Left lobe of liver (tissue), 2 donors: ENCODE data around the gene DCD. TPM values are rescaled to one million over a fixed set of nuclear protein-coding genes. Genes with fewer than 3 reads are reported as not detected.
"Not testable (repeated sequence)": the region's sequence is repeated elsewhere in the genome, so short reads cannot be mapped to it uniquely, and the experiment has no call there.

Source experiments
- ATAC-seq: fragments of 200-7000 bp; cut with Tn5 transposase; one replicate; pipeline ENCODE4 v1.9.1; 2020; ENCODE audit warnings: mild to moderate bottlenecking, moderate library complexity
- DNase-seq: peaks from one replicate; pipeline ENCODE4 v3.0.0-alpha.2; 2020; ENCODE audit warnings: low spot score
- total RNA-seq: library from RNA; stranded (reverse); gene quantifications from one replicate; pipeline ENCODE4 v1.2.1, GENCODE V29; 2021
- donor health status: DM: no; HTN: no; CAD: no; lungs with moderate emphysema.
- donor health status: DM: no; HTN: yes; CAD: no.

Gene DCD
- total RNA-seq, 1 donor from 2014 or later, result not detected

DNA sequence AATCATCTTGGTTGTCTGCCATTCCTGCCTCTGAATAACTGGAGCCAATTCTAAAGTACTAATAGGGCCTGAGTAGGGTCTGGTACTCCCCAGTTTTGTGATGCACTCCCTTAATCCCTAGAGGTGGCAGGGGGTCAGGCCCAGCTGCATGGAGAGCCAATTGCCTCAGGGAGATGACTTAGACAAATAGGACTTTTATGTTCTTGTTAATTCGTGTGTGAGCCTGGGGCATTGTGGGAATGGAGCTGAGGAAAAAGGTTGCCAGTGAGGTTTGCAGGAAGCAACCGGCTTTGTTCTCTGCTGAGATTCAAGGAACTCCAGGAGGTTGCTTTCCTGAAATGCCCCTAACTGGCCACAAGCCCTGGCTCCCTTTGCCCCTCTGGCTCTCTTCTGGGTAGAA is 6.8 kb upstream of the DCD start:
- DNase-seq, result no peak
- no peak for ATAC-seq

DNA sequence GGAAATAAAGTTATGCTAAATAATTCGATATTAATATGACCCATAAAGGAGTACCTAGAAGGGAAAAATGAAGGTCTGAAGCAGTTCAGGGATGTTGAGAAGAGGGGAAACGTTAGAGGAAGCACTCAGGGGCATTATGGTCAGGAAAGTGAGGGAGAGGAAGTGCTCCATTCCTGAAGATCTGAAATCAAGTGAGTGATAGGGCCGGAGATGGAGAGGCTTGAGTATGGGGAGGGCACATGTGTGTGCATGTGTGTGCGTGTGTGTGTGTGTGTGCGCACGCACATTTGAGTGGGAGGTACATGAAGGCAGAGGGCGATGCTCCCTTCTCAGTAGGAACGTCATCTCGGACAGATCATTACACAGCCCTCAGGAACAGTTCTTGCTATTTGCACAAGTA is 4.9 kb upstream of the DCD start:
- DNase-seq, result no peak
- ATAC-seq, result no peak

DNA sequence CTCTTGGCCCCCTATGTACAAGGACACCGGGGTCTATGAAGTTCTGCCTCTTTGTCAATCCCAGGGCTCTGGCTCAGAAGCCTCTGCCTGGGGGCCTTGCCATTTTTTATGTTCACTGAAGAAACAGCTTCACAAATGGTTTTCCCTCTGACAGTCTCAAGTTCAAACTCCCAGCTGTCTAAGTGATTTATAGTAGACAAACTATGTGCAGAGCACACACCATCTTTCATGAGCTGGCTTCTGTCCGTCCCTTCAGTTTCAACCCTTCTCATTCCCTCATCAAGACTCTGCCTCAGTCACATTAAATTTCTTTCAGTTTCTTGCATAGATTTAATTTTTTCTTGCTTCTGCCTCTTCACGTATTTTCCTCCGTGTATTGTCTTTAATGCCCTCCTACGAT is 2.7 kb upstream of the DCD start:
- no peak for DNase-seq
- no peak for ATAC-seq

DNA sequence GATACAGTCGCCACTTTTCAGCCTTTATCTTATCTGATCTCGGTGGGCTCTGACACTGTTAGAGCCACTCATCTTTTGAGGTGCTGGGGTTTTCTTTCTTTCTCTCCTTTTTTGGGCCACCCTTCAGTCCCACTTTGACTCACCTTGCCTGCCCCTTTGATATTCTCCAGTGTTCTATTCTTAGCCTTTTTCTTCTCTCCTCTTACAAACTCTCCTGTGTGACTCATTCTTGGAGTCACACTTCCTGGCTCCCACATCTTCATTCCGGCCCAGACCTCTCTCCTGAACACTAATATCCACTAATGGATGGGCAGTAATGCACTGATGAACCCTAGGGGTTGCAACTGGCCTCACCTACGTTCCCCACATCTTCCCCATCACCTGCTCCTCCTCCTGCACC is 2.2 kb upstream of the DCD start:
- DNase-seq, result no peak

DNA sequence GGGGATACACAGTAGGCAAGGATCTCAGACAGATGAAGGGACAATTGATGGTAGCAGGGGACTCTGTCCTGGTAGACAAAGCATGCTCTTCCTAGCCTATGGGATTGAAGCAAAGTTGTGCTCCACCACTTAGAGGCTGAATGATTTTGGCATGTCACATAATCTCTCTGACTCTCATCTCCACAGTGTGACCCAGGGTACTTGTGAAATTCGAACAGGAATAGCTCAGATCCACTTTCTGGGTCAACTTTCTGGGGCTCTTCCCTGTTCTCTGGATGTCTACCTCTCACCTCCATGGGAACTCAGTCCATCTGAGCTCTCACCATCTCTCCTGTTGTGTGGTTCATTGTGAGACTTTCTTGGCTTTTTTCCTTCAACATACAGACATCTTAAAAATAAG is 1.7 kb upstream of the DCD start:
- no peak for ATAC-seq
- no peak for DNase-seq

More for the DNA sequence above, 2.2 kb upstream of the DCD start:
- no peak for ATAC-seq

DNA sequence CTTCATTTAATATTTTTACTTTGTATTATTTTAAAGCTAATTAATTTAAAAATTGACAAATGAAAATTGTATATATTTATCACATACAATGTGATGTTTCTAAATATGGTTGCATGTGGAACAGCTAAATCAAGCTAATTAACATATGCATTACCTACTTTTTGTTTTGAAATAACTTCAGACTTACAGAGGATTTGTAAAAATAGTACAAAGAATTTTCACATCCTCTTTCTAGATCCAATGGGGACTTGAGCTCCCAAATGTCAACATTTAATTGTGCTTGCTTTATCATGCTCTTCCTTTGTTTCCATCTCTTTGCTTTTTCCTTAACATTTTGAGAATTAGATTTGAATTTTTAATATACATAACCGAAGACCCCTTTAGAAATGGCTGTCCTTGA is 6.6 kb downstream of the DCD start:
- ATAC-seq, result no peak
- no peak for DNase-seq

DNA sequence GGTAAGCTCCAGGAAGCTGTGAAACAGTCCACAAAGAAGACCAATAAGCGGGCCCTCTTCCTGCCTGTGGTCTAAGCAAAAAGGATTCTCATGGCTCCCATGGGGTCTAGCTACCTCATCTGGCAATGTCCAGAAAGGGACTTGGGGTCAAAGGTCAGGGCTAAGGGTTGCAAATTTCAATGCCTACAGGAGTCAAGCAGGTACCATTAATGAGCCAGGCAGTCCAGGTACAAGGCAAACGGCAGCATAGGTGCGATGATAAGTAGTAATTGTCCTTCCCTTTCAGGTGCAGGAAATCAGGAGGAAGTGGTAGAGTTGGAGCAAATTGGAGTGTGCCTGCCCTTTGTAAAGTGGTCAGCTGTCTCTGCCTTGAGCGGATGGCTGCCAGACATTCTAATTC is 7.1 kb downstream of the DCD start:
- no peak for DNase-seq

DNA sequence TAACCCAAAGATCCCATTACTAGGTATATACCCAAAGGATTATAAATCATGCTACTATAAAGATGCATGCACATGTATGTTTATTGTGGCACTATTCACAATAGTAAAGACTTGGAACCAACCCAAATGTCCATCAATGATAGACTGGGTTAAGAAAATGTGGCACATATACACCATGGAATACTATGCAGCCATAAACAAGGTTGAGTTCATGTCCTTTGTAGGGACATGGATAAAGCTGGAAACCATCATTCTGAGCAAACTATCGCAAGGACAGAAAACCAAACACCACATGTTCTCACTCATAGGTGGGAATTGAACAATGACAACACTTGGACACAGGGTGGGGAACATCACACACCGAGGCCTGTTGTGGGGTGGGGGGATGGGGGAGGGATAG is 9.1 kb downstream of the DCD start:
- ATAC-seq, DNase-seq: not testable (repeated sequence)

More for the DNA sequence above, 7.1 kb downstream of the DCD start:
- no peak for ATAC-seq

DNA sequence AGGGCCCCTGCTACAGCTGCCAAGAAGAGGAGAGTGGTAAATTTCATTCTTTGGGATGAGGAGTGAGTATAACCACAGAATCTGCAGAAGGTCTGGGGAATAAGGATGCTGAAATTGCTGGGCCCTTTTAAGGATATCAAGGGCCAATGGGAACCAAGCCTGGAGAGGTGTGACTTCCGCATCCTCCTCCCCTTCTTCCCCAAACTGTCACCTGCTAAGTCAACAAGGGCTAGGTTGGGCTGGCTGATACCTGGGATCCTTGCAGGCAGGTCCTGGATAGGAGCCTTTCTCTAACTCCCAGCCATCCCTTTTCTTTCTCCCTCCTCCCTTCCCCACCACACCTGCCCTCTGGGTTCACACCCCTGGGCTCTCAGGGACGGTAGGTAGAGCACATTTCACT is 13.4 kb downstream of the DCD start, which contains the start of gene LACRT:
LACRT (minus strand) TSS at position 101 of the 400 bp plus-strand sequence; CDS start at position 47, 54 bp downstream.
- no peak for ATAC-seq
- no peak for DNase-seq

DNA sequence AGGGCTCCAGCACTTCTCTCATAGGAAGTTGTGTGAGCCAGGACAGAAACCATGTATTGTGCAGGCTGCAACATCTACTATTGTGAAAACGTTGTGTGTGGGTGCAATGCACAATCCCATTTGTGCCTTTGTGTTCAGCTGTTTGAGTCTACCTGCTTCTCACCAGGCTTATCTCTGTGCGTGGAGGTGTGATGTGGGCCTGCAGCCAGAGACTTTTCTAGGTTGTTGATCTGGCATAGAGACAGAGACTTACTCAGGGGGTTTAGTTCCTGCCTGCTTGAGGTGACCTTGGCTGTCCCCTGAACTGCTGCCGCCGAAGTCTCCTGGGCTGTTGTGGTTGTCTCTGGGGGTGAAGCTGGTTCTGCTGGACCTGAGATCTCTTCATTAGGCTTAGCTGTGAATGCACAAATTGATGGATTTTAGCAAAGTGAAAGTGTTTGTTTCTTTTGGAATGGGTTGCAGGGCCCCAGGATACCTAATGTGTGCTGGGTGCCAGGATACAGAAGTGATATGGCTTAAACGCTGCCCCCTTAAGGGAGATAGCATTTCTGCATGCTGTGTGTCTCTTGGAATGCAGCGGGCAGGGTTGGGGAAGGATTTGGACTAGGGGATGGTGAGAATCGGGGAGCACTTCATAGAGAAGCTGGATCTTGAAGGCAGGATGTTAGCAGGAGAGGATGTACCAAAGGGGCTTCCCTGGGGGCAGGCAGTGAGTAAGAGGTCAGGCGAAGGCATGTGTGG is 16.0 kb downstream of the DCD start:
- ATAC-seq (peak; percentile 39), DNase-seq (no peak)

DNA sequence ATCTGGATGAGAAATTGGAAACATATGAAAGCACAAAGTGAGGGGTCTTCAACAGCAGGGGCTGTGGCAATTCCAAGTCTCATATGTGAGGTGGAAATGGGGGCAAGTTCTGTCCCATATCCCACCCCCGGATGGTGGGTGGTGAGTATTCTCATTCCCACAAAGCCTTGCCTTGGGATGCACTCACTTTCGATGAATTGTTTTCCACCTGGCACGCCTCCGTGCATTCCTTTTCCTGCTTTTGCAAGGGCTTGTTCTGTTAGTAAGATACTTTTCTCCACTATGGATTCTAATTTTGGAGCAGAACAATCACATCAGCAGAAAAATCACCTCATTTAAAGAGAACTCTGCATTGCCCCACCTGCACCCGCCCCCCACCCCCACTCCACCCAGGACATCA is 16.6 kb downstream of the DCD start:
- ATAC-seq (no peak), DNase-seq (no peak)

DNA sequence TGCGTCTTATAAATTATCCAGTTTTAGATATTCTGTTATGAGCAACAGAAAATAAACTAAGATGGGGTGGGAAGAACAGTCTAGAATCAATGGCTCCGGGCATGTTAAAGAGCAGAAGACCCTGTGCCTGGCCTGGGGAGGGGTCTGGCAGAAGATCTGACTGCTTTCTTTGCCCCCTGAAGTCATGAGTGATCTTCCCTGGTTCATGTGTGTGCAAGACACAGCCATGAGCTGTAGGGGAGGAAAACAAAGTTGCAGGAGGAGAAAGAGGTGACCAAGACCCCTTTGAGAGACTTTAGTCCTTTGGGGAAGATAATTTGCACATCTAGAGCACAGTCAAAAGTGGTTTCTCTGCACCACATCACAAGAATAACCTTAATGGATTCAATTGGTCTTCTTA is 18.2 kb downstream of the DCD start:
- ATAC-seq, result no peak
- DNase-seq, result no peak

DNA sequence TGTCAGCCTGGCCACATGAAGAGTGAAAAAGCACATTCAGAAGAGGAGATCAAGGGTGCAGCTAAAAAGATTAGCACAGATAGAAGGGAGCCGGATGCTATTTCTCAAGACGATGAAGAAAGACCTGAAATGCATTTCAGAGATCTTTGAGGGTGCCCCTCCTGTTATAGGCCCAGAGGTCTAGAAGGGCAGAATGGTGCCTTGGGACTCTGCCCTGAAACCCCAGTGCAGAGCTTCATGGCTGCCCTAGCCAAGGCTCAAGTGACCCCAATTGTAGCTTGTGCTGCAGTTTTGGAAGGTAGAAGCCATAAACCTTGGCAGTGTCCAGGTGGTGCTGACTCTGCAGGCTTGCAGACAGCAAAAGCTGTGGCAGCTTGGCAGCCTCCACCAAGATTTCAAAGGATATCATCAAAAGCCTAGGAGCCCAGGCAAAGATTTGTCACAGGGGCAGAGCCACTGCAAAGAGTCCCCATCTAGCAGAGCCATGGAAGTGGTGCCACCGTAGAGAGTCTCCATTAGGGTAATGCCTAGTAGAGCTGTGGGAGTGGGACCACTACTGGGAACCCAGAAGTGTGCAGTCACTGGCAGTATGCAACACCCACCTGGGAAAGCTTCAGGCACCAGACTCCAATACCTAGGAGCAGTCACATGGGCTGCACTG is 19.8 kb downstream of the DCD start:
- DNase-seq, result no peak
- ATAC-seq, result no peak

DNA sequence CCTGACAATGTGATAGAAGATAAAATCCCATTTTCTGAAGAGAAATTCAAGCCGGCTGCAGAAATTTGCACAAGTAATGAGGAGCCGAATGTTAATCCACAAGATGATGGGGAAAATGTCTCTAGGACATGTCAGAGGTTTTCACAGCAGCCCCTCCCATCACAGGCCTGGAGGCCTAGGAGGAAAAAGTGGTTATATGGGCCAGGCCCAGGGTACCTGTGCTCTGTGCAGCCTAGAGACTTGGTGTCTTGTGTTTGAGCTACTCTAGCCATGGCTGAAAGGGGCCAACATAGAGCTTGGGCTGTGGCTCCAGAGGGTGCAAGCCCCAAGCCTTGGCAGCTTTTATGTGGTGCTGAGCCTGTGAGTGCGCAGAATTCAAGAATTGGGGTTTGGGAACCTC is 20.9 kb downstream of the DCD start:
- no peak for DNase-seq
- no peak for ATAC-seq

DNA sequence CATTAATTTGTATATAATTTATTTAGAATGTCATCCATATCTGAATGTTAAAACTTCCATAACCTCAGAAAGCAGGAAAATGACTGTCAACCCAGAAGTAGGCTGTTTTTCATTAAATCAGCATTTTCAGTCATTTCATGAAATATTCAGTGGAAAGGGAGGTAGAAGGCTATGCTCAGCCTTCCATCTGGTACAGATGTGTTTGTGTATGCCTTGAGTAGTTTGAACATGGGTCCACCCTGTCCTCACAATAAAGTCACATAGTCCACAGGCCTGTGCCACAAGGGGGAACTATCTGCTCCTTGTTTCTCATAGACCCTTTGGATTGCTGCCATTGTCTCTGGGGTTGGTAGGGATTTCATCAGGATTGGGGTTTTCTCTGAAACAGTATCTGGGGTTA is 22.6 kb downstream of the DCD start:
- DNase-seq (no peak), ATAC-seq (no peak)

DNA sequence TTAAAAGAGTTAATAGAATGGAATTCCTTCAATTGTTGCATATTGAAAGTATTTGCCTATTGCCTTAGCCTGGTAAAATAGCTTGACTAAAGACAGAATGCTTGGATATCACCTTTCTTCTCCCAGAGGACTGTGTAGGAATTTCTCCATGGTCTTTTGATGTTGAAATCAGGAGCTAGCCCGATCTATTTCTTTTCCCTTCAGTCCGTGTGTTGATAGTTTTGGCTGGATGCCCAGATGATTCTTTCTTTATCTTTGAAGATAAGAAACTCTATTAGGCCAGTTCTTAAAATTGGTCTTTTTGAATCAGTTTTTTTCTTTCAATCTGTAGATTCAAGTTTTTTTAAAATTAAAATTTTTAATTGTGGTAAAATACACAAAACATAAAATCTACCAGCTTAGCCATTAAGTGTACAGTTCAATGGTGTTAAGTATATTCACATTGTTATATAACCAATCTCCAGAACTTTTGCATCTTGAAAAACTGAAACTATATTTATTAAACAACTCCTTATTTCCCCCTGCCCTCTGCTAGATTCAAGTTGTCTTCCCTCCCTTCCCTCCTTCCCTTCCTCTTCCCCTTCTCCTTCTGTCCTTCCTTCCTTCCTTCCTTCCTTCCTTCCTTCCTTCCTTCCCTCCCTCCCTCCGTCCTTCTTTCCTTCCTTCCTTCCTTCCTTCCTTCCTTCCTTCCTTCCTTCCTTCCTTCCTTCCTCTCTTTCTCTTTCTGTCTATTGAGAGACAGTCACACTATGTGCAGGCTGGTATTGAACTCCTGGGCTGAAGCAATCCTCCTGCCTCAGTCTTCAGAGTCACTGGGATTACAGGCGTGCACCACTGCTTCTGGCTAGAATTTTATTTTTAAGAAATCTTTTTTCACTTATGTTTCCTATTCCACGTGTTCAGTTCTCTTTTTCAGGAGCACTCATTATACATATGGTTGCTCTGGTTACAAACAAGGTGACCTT is 23.6 kb downstream of the DCD start:
- DNase-seq, result no peak
- peak; percentile 45 for ATAC-seq

DNA sequence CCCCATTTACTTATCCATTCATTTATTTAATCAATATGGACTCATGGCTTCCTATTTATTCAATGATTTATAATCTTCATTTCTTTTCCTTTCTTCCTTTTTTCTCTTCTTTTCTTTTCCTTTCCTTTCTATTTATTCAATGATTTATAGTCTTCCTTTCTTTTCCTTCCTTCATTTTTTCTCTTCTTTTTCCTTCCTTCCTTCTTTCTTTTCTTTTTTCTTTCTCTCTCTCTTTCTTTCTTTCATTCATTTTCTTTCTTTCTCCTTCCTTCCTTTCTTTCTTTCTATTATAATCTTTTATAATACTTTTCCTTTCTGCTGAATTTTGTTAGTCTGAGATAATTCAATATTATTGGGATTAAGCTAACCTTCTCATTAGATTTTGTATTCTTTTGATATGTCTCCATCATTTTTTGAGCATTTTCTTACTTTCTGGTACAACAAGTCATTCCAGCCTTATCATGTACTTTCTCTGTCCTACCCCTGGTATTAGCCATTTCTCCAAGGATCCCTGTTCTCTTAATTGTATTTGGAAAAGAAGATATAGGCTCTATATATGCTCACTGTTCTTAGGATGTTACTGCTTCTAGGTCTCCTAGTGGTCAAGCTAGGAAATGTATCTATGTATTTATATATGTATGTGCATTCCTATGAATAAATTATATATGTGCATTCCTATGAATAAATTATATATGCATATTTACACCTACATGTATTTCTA is 25.5 kb downstream of the DCD start:
- DNase-seq (no peak), ATAC-seq (no peak)

DNA sequence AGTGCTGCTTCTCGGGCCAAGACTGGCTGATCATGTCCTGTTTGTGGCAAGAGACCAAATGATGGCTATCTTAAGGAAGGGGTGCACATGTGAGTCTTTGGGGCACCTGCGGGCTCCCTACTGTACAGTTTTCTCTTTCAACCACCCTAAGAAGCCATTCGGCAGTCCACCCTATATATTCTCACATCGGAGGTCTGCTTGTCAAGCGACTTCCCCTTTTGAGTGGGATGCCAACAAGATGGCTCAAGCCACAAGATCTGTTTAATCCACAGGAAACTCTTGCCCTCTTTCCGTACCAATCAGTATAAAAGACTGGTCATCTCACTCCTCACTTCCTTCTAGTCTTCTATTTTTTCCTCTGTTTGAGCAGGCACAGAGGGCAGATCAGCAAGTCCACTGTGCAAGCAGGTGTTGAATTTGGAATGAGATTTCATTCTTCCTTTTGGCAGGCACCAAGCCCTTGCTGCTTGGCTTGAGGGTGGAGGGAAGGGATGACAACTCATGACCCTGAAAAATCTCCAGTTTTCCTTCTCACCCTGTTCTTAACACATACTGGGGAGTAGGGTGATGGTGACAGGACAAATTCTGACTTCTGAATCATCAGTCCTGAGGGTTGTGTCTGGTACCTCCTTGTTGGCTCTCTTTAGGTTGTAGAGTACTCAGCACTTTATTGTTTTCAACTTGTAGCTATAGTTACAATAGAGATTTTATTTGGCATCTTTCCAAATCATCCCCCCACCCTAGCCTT is 31.1 kb downstream of the DCD start:
- DNase-seq (no peak), ATAC-seq (no peak)

DNA sequence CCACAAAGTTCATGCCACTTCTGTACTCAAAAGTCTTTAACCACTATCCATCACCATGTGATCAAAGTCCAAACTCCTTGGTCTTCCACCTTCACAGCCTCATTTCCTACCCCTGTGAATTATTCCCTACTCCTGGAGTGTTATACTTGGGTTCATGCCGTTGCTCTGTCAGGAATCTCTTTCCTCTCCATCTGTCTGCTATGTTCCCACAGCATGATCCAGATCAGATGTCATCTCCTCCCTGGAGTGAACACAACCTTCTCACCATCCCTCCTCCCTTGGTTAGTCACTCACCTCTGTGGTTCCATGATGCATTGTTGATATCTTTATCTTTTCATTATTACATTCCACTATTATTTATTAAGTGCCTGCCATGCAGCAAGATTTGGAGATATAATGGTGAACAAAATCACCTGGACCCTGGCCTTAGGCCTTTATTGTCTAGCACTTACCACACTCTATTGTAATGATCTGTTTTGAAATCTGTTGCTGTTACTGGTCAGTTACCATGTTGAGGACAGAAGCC is 35.9 kb downstream of the DCD start:
- ATAC-seq (no peak), DNase-seq (peak; percentile 6)

DNA sequence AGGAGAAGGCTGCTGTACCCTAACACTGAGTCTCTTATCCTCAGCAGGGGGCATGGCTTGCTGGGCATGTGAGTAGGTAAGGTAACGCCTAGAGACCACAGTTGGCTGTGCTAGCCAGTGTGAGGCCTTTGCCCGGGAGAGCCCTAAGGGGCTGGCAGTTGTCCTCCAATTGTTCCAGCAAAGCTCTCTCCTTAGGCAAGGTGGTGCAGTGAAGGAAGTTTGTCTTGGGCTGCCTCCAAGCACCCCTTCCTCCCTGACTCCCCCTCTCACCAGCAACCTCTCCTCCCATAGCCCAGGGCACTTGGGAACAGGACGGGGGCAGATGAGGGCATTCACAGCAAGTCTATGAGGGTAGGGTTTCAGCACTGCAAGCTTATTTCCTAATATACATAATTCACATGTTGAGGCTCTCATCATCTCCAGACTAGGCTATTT is 36.4 kb downstream of the DCD start:
- peak; percentile 27 for DNase-seq
- ATAC-seq, result no peak
